DMS153 treated with DMSO at 0.1 percent for 48 hours (cell line): ENCODE data around the gene FNDC3B.
A peak's percentile ranks its signal among the peaks of the same experiment; 100 is the strongest.

Source experiments
- DNase-seq: peaks from one replicate; lab custom pipeline; 2025; ENCODE audit not compliant: unreplicated experiment; lab: John Stamatoyannopoulos, UW

The FNDC3B gene

DNA sequence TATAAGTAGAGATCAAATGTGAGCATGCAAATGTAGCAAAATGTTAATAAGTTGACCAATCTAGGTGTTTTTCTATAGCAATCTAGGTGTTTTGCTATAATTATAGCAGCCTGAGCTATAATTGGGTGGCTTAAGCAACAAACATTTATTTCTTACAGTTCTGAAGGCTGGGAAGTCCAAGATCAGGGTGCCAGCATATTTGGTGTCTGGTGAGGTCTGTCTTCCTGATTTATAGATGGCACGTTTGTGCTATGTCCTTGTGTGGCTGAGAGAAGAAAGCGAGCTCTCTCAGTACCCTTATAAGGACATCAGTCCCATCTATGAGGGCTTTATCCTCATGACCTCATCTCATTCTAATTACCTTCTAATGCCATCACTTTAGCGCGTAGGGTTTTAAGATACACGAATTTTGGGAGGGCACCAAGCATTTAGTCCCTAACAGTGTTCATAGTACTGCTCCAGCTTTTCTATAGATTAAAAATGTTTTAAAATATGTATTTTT is 237.8 kb downstream of the FNDC3B start:
- DNase-seq, result no peak

DNA sequence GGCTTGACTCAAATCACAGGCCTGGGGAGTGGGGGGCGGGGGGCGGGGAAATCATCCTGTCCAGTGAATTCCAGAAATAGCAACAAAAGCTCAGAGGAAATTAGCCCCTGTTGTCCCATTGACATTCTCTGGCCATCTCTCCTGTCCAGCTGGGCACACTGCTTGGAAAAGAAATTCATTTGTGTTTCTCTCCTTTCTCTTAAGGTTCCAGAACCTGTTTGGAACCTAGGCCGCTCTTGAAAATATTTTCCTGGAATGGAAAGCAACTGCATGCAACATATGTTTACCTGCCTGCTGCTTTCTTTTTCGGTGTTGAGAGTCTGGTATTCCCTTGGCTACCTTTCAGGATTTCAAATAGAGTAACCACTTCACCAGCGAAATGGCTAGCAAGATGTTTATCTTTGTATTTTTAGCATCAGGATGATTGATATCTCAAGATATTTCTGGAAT is 239.8 kb downstream of the FNDC3B start:
- DNase-seq, result peak; percentile 66

DNA sequence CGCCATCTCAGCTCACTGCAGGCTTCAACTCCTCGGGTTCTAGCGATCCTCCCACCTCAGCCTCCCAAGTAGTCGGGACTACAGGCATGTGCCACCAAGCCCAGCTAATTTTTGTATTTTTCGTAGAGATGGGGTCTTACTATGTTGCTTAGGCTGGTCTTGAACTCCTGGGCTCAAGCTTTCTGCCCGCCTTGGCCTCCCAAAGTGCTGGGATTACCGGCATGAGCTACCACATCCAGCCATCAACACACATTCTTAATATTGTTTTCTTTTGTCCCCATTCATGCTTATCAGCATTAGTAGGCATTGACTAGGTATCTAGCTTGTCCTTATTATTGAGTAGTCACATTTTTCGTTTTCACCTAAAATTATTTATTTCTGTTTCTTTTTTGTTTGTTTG is 240.6 kb downstream of the FNDC3B start:
- no peak for DNase-seq

DNA sequence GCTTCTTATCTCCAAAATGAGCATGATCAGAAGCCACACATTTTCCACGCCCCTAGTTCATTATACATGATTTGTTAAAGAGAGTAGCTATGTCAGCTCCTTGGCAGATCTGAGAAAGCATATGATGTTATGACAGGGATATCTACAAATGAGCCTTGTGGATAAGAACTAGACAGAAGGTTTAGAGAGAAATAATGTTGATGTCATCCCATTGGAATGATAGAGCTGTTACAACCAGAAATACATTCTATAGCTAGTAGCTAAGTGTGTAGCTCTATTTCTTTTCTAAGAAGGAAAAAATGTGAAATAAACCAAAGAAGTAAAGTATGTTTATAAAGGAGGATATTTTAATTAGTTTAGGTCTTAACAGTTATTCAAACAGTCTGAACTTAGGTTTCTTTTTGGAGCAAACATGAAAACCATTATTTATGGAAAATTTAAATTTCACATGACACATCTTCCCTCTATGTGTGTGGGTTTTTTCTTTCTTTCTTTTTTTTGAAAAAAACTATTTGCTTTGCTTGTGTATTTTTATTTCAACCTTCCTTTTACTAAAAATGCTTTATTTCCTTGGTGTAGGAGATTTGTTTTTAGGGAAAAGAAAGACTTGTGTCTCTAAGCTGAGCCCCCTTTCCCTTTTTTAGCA is 241.2 kb downstream of the FNDC3B start:
- no peak for DNase-seq

DNA sequence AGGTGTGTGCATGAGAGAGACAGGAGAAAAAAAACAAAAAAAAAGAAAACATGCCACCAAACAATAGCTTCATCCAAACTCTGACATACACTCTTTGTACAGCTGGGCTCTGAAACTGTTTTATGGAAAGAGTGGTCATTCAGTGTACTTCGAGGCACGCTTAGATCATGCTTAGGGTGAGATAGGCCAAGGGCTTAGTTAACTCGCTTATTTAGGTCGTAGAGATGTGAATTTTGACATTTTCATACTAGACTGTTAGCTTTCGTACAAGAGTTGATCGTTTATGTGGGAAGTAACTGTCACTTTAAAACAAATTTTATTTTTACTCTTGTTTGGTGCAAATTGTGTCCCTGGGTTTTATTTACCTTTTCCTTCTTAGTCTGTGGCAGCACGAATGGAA is 242.5 kb downstream of the FNDC3B start:
- no peak for DNase-seq

DNA sequence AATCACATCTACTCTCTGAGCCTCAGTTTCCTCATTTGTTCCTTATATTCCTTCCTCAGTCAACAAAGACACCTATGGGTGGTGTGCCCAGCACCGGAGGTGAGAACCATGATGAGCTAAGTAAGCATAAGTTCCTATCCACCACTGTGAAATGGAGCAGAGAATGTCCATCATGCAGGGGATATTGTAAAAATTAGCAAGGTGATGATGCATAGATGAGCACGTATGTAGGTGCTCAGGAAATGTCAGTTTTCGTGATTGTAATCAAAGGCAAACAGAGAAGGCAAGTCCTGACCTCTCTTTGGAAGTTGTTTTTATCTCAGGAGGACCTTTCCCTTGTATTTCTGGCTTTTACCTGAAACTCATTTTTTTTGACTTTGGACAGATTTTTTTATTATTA is 243.5 kb downstream of the FNDC3B start:
- DNase-seq, result no peak

DNA sequence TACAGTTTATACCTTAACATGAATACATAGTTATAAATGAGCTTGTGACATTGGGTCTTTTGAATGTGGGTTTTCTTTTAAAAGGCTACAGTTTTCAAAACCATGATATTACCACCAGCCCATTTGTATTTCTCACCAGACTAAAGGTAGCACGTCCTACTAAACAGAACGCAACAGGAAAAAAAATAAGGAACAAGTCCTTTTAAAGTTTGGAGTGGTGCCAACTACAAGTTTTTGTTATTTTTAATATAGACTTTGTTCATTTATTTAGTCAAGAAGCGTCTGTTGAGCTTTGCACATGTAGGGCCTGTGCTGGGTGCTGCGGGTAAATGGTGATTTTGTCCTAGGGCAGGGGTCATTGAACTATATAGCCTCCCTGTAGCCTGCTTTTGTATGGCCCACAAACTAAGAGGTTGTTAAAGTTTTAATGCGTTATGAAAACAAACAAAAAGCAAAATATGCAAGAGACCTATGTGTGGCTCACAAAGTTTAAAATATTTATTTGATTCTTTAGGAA is 244.5 kb downstream of the FNDC3B start:
- DNase-seq, result no peak

DNA sequence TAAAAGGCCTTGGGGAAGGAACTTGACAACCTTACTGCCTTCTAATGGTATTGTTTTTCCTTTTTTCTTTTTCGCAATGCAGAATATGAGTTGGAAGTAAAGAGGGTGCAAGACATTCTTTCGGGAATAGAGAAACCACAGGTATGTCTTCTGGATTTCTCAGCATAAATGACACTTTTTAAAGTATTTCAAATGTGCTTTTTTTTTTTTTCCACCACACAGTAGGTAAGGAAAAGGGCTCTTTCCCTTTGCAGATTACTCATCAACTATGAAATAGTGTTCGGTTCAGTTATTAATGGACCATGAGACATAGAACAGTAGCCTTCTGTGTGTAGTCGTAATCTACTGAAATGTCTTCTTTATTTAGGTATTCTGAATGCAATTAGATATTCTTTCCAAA is 246.5 kb downstream of the FNDC3B start:
- DNase-seq, result no peak

DNA sequence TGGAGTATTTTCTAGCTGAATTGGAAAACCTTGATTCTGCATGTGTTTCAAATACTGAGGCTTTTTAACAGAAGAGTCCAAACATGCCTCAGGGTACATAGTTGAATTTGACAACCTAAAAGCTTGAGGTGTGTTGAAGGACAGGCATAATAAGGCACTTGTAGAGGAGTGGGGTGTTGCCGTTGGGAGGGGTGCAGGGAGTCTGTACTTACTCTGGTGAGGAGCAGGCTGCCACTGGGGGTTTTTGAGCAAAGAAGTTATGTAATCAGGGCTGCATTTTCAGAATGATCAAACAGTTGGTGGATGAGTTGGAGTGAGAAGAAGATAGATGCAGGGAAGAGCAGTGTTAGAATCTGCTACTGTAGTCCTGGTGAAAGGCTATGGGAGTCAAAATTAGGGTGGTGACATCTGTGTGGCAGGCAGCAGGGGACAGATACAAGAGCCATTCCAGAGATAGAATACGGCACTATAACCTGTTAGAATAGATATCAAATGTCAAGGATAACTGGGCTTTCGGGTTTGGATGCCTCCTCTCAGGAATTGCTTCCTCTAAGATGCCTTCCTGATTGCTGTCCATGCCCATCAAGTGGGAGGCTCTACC is 247.3 kb downstream of the FNDC3B start:
- no peak for DNase-seq

DNA sequence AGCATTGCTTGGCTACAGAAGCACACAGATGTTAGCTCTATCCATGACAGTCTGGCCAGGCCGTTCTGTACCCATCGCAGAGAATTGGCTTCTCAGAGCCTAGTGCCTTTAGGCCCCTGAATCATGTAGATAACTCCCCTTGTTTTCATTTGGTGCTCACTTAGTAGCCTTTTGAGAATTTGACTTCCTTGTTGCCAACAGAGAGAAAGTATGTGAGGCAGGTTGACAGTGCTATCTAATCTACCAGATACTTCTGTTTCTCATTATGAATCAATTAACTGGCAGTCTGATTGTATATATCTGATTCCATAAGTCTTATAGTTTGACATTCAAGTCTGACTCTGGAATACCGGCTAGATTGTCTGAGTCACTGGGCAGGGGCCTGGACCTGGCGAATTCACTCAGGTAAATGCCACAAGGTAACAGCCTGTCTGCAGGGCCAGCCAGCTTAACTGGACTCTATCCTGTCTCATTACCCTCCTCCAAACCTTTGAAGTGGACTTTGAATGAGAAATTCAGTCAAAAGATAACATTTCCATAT is 248.6 kb downstream of the FNDC3B start:
- DNase-seq, result no peak

DNA sequence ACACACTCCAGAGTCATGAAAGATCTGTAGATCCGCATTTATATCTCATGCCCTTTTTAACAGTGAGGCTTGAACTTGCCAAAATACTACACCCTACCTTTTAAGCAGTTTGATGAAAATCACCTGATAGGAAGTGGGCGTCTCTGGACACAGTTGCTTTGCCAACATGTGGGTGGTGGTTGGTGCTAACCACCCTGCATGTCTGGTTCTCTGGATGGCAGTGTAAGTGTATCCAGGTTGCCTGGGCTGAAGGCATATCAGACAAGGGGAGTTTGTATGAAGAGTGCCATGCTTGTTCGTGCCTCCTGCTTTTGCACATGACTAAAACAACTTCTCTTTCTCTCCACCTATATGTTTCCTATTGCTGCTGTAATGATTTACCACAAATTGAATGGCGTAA is 249.3 kb downstream of the FNDC3B start:
- DNase-seq, result no peak

DNA sequence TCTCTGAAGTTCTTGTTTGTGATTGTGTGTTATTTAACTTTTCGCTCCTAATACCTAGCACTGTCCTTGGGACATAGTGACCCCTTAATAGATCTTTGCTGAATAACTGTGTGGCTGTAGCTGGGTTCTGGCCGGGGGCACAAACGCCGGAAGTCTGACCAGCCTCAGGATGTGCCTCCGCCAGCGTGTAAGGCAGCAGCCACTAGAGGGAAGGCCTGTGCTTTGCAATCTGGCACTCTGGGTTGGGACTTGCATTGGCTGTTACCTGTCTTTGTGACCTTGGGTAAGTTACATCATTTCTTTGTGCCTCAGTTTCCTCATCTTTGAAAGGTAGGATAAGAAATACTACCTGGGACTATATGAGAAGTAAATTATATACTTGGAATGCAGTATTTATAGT is 250.2 kb downstream of the FNDC3B start:
- DNase-seq, result no peak

DNA sequence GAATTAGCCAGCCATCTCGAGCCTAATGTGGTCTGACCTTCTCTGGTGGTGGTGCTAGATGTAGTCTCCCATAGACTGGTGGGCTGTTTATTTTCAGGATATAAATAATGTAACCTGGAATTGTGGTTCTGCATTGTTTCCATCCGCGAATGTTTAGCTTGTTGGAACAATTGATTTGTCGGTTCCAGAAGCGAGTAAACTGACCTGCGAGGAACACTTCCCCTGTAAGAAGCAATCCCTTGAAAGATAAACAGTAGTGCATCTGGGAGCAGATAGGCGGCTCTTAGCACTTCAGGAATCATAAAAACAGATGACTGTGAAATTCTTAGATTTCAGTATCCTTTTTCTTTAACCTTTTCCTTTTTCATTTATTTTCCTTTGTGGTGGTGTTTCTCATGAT is 251.1 kb downstream of the FNDC3B start:
- DNase-seq, result no peak

DNA sequence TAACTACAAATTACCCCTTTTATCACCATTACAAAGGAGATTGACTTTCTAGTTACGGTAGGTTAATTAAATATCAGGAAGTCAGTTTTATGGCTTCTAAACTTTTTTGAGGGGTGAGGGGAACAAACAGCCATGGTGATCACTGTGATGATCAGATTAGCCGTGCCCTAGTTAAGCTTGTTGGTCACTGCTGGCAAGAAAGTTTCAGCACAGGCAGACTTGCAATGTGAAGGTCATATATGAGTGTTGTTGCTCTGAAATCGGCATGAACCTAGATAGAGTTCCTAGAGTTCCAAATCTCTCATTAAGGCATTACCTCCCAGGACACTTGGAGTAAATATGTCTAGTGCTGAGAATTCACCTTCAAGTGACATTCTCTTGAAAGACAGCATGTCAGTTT is 252.3 kb downstream of the FNDC3B start:
- no peak for DNase-seq

DNA sequence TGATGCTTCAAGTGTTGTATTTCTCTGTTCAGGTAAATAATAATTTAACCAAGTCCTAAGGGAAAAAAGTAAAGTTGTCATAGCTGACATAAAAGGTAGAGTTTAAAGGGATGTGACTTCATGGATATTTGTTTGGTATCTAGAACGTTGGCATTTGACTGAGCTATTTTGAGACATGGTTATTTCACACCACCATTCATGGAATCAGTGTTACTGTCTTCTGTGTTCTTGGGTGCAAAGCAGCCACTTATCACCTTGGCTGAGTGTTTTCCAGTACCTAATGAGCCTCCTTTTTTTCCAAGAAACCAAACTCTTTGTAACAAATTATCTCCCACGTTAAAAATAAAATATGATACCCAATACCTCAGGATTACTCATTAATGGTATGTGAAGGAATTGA is 253.0 kb downstream of the FNDC3B start:
- no peak for DNase-seq

DNA sequence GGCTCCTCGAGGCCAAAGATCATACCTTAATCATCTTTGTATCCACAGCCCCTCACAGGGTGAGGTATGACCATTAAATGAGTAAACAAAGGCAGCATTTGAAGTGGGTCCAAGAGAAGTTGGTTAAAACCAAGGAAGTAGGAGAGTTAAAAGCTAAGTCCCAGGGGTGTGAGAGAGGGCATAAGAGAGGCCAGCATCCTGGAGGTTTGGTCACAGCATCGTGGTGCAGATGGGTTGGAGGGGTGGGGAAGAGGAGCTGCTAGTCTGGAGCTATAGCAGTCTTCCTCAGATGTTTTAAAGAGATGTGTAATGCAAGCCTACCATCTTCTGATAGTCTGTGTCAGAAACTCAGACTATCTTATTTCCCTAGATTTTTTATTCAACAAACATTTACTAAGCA is 253.7 kb downstream of the FNDC3B start:
- no peak for DNase-seq

DNA sequence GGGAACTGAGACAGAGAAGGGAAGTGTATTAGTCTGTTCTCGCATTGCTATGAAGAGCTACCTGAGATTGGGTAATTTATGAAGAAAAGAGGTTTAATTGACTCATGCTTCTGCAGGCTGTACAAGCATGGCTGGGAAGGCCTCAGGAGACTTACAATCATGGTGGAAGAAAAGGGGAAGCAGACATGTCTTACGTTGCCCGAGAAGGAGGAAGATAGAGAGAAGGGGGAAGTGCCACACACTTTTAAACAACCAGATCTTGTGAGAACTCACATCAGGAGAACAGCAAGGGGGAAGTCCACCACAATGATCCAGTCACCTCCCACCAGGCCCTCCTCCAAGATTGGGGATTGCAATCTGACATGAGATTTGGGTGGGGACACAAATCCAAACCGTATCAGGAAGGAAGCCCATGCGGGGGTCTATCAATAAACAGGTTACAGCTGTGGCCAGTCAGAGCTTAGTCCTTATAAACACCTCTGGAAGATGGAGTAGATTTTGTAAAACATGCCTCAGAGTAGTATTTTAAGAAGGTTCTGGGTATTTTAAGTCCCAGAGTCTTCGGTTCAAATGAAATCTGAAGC is 254.9 kb downstream of the FNDC3B start:
- no peak for DNase-seq

DNA sequence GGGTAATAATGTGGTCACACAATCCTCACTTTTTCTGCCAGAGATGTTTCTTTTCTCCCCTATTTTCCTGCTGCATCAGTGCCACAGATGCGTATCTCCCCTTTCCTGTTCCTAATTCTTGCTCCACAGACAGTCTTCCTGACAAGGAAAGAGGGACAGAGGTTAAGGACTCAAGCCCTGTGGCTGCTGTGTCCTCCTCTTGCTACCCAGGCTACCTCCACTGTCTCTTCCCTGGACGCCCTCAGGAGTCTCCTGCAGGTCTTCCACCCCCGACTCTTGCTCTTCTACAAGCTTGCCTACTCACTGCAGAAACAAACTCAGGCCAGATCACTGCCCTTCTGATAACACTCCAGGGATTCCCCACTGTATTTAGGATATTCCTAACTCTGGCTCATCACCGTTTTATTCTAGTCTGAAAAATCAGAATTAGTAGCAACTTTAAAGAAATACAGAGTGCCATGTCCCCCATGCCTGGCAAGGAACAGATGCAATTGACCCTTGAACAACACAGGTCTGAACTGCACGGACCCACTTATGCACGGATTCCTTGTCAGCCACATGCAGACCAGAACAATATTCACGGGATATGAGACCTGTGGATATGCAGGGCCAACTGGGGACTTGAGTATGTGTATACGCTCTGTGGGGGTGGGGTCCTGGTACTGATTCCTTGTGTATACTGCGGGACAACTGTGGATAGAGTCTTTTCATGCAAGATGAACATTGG is 257.0 kb downstream of the FNDC3B start:
- no peak for DNase-seq

DNA sequence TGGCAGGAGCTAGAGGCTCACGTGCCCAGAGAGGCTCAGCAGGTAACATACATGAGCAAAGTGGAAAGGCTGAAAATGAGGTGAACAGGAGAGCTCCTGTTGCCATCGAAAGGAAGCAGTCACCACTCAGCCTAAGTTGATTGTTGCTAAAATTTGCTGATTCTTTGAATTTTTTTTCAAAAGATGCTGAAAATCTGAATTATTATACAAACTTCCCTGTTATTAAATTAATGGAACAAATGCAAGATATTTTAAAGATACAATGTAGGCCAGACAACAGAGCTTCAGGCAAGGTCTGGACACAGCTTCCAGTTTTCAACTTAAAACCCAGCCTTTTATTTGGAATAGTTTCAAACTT is 257.6 kb downstream of the FNDC3B start:
- no peak for DNase-seq

DNA sequence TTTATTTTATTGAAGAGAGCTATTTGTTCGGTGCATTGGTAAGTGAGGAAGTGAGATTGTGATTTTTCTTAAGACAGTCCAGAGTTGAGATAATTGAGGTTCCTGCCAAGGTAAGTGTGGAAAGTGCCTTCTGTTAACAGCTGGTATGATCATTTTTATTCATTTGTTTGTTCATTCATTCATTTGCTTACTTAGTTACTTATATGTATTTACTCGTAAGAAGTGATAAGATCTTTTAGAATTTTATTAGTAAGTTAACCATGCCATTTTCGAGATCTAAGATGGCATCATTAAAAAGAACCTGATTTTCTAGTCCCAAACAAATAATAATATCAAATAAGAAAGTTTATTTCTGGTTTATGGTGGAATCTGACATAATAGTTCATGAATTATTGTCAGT is 258.9 kb downstream of the FNDC3B start:
- no peak for DNase-seq

DNA sequence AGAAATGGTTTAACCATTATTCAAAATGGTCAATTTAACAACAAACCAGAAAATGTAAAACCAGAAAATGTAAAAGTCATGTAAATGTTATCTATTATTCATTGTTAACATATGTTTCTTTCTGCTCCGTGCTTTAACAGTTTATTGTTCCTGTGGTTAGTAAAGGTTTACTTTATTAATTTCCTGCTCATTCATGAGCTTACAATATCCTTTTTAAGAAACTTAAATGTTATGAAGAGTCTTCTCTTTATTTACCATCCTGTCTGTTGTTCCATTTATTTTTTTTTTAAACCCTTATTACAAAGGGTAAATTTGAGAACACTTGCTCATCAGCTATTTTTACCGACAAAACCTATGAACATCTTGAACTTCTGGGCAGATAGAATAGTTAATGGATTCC is 260.8 kb downstream of the FNDC3B start:
- no peak for DNase-seq

DNA sequence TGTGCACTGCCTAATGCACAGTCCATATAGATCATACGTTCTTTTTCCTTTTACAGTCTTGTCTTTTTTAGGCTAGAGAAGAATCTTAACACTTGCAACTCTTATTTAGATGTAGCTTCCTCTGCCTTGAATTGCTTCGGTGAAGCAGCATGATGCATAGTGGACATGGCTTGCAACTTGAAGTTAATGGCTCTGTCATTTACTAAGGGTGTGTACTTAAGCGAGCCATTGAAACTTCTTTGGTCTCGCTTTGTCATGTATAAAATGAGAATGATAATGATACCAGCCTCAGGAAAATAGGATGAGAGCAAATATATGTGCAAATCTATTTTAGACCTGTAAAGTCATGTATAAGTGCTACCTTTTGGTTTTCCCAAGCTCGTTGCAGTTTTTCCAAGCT is 261.5 kb downstream of the FNDC3B start:
- DNase-seq, result no peak
